Measurements from ENCODE around the gene DNASE1L2. TPM values are rescaled to one million over a fixed set of nuclear protein-coding genes. Genes with fewer than 3 reads are reported as not detected.

Gene DNASE1L2, protein sequence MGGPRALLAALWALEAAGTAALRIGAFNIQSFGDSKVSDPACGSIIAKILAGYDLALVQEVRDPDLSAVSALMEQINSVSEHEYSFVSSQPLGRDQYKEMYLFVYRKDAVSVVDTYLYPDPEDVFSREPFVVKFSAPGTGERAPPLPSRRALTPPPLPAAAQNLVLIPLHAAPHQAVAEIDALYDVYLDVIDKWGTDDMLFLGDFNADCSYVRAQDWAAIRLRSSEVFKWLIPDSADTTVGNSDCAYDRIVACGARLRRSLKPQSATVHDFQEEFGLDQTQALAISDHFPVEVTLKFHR
- total RNA-seq (ENCODE audit: unreplicated experiment) = 1.0 TPM
- long read RNA-seq = 0 reads

DNA sequence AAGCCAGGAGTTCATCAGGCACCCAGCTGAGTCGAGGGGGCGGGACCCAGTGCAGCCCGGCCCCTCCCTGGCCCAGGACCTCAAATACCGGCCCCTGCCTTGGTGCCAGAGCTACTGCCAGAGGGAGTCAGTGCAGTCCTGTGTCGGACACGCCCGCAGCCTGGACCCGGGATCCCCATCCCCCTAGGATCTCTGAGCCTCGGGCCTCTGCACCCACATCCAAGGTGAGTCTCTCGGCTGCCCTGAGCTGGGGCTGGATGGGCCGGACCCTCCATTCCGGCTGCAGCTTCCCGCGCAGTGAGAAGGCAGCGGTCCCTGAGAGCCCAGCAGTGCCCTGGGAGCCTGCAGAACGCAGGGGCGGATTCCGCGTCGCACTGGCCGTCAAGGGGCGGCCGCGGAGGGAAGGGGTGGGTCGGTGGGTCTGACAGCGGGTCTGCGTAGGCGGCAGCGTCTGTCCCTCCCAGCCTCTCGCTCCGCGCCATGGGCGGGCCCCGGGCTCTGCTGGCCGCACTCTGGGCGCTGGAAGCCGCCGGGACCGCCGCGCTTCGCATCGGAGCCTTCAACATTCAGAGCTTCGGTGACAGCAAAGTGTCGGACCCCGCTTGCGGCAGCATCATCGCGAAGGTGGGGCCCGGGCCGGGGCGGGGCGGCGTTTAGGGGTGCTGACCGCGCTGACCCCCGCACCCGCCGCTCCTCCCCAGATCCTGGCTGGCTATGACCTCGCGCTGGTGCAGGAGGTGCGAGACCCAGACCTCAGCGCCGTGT, at the start of gene DNASE1L2:
Gene DNASE1L2 (plus strand): TSS at position 108 of the 765 bp plus-strand sequence. CDS start 373 bp downstream, at position 481.
- peak; percentile 48 for DNase-seq (ENCODE audit: low spot score)
- H3K27ac Mint-ChIP-seq (ENCODE audit: unreplicated experiment) = no peak within 1 kb of the TSS
- TF ChIP-seq, protein P1, sequence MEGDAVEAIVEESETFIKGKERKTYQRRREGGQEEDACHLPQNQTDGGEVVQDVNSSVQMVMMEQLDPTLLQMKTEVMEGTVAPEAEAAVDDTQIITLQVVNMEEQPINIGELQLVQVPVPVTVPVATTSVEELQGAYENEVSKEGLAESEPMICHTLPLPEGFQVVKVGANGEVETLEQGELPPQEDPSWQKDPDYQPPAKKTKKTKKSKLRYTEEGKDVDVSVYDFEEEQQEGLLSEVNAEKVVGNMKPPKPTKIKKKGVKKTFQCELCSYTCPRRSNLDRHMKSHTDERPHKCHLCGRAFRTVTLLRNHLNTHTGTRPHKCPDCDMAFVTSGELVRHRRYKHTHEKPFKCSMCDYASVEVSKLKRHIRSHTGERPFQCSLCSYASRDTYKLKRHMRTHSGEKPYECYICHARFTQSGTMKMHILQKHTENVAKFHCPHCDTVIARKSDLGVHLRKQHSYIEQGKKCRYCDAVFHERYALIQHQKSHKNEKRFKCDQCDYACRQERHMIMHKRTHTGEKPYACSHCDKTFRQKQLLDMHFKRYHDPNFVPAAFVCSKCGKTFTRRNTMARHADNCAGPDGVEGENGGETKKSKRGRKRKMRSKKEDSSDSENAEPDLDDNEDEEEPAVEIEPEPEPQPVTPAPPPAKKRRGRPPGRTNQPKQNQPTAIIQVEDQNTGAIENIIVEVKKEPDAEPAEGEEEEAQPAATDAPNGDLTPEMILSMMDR (IDR thresholded peaks at IDR 0.05; ENCODE audit: unreplicated experiment) = no peak
- H3K4me1 Mint-ChIP-seq (ENCODE audit: unreplicated experiment) = no peaks in the 10 kb centered on the region
- H3K9me3 Mint-ChIP-seq (ENCODE audit: unreplicated experiment) = no peaks in the 10 kb centered on the region
- H3K4me3 Mint-ChIP-seq (ENCODE audit: unreplicated experiment) = no peak within 1 kb of the TSS
- H3K27me3 Mint-ChIP-seq (ENCODE audit: unreplicated experiment) = peaks cover 9% of the 10 kb centered on the region
- H3K36me3 Mint-ChIP-seq (ENCODE audit: low read depth, unreplicated experiment) = no peaks in the 10 kb centered on the region

DNA sequence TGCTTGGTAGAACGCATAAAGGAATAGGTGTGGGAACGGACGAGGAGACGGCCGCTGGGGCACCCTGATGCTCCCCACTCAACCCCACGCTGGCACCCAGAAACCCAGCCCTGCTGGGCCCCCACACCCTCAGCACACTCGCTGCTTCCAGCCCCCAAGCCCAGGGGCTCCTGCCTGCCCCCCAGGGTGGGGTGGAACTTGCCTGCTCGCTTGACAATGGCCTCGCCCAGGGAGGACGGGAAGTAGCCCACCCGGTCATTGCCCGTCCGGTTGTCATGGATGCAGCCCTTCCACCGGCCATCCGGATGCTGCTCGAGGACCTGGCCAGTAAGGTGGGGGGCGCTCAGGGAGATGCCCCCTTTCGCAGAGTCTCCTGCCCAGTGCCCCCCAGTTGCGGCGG, 49.7 kb upstream of the DNASE1L2 start:
- Mint-ChIP-seq H3K36me3 (ENCODE audit: low read depth, unreplicated experiment) (peaks cover 5% of the 10 kb centered on the region), H3K9me3 (ENCODE audit: unreplicated experiment) (no peaks in the 10 kb centered on the region), H3K4me1 (ENCODE audit: unreplicated experiment) (no peaks in the 10 kb centered on the region), H3K4me3 (ENCODE audit: unreplicated experiment) (no peak overlapping the region), H3K27me3 (ENCODE audit: unreplicated experiment) (peaks cover 19% of the 10 kb centered on the region), H3K27ac (ENCODE audit: unreplicated experiment) (no peak overlapping the region)
- DNase-seq (ENCODE audit: low spot score) = no peak
- TF ChIP-seq, protein P1 (IDR thresholded peaks at IDR 0.05; ENCODE audit: unreplicated experiment) = no peak

DNA sequence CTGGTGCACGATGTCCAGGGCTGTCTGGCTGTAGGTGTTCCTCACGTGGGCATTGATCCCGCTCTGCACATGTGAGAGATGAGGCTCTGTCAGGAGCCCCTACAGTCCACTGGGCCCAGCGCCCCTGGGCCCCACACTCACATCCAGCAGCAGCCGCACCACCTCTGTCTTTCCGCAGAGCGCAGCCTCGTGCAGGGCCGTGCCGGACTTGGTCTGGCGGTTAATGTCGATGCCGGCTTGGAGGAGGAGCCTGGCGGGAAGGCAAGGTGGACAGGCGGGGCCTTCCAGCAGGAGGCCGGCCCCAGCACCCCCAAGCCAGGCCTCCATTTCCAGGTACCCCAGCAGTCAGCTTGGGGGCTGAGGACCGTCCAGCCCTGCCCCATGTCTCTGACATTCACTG, 49.0 kb upstream of the DNASE1L2 start:
- Mint-ChIP-seq H3K9me3 (ENCODE audit: unreplicated experiment) (no peaks in the 10 kb centered on the region), H3K27ac (ENCODE audit: unreplicated experiment) (no peak overlapping the region), H3K4me3 (ENCODE audit: unreplicated experiment) (no peak overlapping the region), H3K27me3 (ENCODE audit: unreplicated experiment) (peaks cover 19% of the 10 kb centered on the region), H3K4me1 (ENCODE audit: unreplicated experiment) (no peaks in the 10 kb centered on the region), H3K36me3 (ENCODE audit: low read depth, unreplicated experiment) (peaks cover 3% of the 10 kb centered on the region)
- DNase-seq (ENCODE audit: low spot score) = no peak
- TF ChIP-seq, protein P1 (IDR thresholded peaks at IDR 0.05; ENCODE audit: unreplicated experiment) = no peak

DNA sequence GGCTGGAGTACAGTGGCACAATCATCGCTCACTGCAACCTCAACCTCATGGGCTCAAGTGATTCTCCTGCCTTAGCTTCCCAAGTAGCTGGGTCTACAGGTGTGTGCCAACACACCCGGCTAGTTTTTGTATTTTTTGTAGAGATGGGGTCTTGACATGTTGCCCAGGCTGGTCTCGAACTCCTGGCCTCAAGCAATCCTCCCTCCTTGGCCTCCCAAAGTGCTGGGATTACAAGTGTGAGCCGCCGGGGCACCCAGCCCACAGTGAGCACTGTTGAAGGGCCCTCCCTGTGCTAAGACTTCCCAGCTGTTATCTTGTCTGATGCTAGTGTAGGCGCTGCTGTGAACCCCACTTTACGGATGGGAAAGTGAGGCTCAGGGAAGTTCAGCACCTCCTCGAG, 47.8 kb upstream of the DNASE1L2 start:
- Mint-ChIP-seq H3K36me3 (ENCODE audit: low read depth, unreplicated experiment) (no peaks in the 10 kb centered on the region), H3K4me3 (ENCODE audit: unreplicated experiment) (no peak overlapping the region), H3K27me3 (ENCODE audit: unreplicated experiment) (peaks cover 16% of the 10 kb centered on the region), H3K4me1 (ENCODE audit: unreplicated experiment) (no peaks in the 10 kb centered on the region), H3K9me3 (ENCODE audit: unreplicated experiment) (no peaks in the 10 kb centered on the region), H3K27ac (ENCODE audit: unreplicated experiment) (no peak overlapping the region)
- no peak for DNase-seq (ENCODE audit: low spot score)
- TF ChIP-seq, protein P1 (IDR thresholded peaks at IDR 0.05; ENCODE audit: unreplicated experiment) = no peak

All from endothelial cell (in vitro differentiated cells).